HG03469 (cell line): Measurements from ENCODE around the gene MMP7.
"Not testable (repeated sequence)": the region's sequence is repeated elsewhere in the genome, so short reads cannot be mapped to it uniquely, and the experiment has no call there.

Experiments used
- ATAC-seq: cut with Tn5 transposase; IDR thresholded peaks from one replicate; pipeline ENCODE4 v1.9.1; 2021; ENCODE audit warnings: mild to moderate bottlenecking, moderate library complexity, moderate number of reproducible peaks; ENCODE audit not compliant: unreplicated experiment

Gene MMP7

GRCh38 chr11:102544594-102544993 is 14.0 kb upstream of the MMP7 start:
- ATAC-seq = no peak

- no peak for ATAC-seq
These were observed 9.0 kb upstream of the MMP7 start for GRCh38 chr11:102539567-102539966.

GRCh38 chr11:102538932-102539331 is 8.4 kb upstream of the MMP7 start:
- no peak for ATAC-seq

GRCh38 chr11:102534261-102534872 is 3.8 kb upstream of the MMP7 start:
- no peak for ATAC-seq

GRCh38 chr11:102528618-102529017 is 1.9 kb downstream of the MMP7 start:
- ATAC-seq = no peak

- no peak for ATAC-seq
These were observed 2.9 kb downstream of the MMP7 start for GRCh38 chr11:102527684-102528083.

GRCh38 chr11:102527041-102527440 is 3.5 kb downstream of the MMP7 start:
- no peak for ATAC-seq

GRCh38 chr11:102523887-102524286 is 6.7 kb downstream of the MMP7 start:
- no peak for ATAC-seq

- ATAC-seq = no peak
These were observed 7.4 kb downstream of the MMP7 start for GRCh38 chr11:102523189-102523570.

GRCh38 chr11:102522312-102523188 is 8.0 kb downstream of the MMP7 start:
- ATAC-seq = no peak

GRCh38 chr11:102521121-102521520 is 9.4 kb downstream of the MMP7 start:
- ATAC-seq = no peak

GRCh38 chr11:102520514-102520913 is 10.0 kb downstream of the MMP7 start:
- no peak for ATAC-seq

GRCh38 chr11:102518296-102519094 is 12.1 kb downstream of the MMP7 start:
- ATAC-seq = no peak

- no peak for ATAC-seq
These were observed 12.9 kb downstream of the MMP7 start for GRCh38 chr11:102517670-102518069.

- no peak for ATAC-seq
These were observed 14.4 kb downstream of the MMP7 start for GRCh38 chr11:102516179-102516578.

- no peak for ATAC-seq
These were observed 16.7 kb downstream of the MMP7 start for GRCh38 chr11:102513869-102514268.

GRCh38 chr11:102510439-102511135 is 20.0 kb downstream of the MMP7 start:
- no peak for ATAC-seq

GRCh38 chr11:102502831-102503230 is 27.7 kb downstream of the MMP7 start:
- ATAC-seq = not testable (repeated sequence)

GRCh38 chr11:102500829-102501228 is 29.7 kb downstream of the MMP7 start:
- ATAC-seq = no peak

- ATAC-seq = no peak
These were observed 30.6 kb downstream of the MMP7 start for GRCh38 chr11:102499931-102500330.

- no peak for ATAC-seq
These were observed 31.4 kb downstream of the MMP7 start for GRCh38 chr11:102499151-102499550.
